GM19239 (cell line): ENCODE data around the gene CNBD2.
"Not testable (repeated sequence)": the region's sequence is repeated elsewhere in the genome, so short reads cannot be mapped to it uniquely, and the experiment has no call there.

ENCODE experiments used
- DNase-seq: peaks from one replicate; pipeline ENCODE4 v3.0.0; 2011; ENCODE audit warnings: low spot score; ENCODE audit not compliant: insufficient read length
- FAIRE-seq: peaks from 2 replicates; lab custom pipeline; 2011; peaks lifted over from hg19 to GRCh38; lab: Jason Lieb, UNC

The CNBD2 gene

DNA sequence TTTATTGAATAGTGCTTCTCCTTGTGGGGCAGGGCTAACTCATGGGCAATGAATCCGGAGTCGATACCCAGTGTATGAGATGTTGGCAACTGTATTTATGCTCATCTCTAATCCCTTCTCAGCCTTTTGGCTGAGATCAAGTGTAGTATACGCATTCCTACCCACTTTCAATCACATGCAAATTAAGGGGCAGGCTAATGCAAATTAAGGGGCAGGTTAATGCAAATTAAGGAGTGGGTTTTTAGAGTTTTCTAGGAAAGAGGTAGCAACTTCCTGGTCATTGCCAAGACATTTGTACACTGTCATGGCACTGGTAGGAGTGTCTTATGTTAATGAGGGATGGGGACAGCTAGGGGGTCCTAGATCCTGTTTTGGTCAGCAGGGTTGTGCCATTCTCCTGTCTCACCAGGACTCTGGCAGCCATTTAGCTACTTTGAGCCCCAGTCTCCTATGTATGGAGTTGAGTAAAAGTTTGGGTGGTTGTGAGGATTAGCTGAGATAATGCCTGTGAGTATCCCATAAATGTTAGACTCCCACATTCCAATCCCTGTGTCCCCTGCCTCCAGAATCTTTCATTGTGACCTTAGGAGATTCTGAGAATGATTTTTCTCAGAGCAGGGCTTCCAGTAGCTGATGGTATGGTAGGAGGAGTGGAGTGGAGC is at the start of gene CNBD2:
Gene CNBD2 (plus strand): TSS at position 612 of the 662 bp plus-strand sequence. CDS start 173 bp downstream, outside the sequence.
- no peak for DNase-seq
- no peak for FAIRE-seq

DNA sequence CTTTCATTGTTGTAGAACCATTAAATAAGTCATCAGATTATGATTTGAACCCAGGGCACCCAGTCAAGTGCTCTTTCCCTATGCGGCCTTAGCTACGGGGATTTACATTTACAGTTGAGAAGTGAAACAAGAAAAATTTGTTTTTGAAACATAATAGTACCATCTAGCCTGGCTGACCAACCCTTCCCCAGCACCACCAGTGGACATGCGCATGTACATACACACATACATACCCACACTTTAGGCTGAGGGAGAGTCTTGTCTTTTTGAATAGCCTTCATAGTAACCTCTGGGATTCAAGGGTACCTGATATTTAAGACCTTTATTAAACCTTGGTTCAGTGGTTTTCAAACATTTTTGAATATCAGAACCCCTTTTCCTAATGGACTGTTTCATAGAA is 47.9 kb upstream of the CNBD2 start:
- no peak for FAIRE-seq
- DNase-seq, result no peak

DNA sequence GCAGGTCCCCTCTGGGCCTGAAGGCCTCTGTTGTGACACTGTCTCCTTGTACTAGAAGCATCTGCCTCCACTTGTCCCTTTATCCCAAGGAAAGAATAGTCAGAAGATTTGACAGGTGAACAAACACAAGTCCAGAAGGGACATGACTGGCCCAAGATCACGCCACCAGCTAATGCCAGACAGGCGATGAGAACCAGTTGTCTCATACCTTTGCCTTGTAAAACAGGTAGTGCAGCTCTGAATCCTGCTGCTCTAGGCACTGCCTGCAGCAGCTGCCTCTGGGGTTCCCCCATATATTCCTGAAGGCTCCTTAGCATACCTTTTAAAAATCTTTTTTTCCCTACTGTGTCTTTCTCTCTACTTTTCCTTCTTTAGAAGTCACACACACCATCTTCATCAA is 39.1 kb upstream of the CNBD2 start:
- no peak for DNase-seq
- FAIRE-seq, result no peak

DNA sequence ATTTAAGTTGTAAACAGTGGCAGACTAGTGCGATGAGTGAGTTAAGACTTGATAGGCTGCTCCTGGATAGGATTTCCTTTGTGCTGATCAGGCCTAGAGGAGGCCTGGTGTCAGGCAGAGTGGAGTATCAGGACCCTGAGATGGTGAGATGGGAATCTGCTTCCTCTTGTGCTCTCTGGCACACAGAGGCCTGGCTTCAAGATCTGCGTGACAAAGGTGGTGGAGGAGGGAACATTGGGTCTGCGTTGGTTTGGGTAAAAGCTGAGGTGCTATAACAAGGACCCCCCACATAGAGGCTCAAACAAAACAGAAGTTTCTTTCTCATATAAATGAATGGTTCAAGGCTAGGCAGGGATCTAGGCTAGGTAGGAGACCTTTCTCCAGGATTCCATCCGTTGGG is 34.3 kb upstream of the CNBD2 start:
- no peak for FAIRE-seq
- no peak for DNase-seq

GRCh38 chr20:35939264-35939663 is 29.1 kb upstream of the CNBD2 start:
- DNase-seq, result no peak
- no peak for FAIRE-seq

DNA sequence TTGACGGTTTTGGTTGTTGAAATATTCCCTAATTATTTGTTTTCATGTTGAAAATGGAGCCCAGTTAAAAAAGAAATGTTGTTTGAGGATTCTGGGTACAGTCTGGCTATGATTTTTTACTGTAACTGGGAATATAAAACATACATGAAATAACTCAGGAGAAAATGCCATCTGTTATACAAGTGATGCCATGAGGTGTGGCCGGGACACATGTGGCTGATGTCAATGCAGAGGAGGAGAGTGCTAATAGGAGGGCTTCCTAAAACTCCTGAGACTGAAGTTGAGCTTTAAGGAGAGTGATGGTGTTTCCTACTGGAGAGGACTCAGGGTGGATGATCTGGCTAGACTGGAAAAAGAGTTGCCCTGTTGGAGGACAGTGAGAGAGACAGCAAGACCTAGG is 26.8 kb upstream of the CNBD2 start:
- no peak for DNase-seq
- no peak for FAIRE-seq

DNA sequence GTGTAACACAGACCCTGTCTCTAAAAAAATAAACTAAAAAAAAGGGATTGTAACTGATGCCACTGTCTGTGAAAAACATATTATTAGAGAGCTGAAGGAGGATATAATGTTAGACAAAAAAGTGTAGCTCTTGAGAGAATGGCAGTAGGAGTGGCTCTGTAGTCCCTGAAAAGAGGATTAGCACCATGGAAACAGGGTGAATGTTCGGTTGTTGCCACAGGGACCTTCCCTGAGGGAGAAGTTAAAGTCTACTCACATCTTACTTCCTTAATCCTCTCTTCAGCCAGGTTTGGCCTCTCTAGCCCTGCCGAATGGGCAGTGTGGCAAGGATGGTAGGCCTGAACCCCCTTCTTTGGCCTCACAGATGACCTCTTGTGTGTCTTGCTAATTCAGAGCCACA is 26.1 kb upstream of the CNBD2 start:
- FAIRE-seq, result no peak
- DNase-seq, result no peak

DNA sequence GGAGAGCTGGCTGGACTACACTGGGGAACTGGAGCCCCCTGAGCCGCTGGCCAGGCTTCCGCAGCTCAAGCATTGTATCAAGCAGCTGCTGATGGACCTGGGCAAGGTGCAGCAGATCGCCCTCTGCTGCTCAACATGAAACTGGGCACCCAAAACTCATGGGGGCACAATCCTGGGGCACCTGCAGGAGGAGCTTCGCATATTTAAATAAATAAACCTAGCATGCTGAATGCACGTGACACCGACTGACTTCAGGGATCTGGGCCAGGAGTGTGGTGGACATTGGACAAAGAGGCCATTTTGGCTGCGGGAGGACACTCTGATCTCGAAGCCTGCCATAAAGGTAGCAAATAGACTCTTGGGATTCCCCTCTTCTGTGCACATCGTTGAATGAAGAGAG is 20.9 kb upstream of the CNBD2 start:
- no peak for DNase-seq
- FAIRE-seq, result no peak

GRCh38 chr20:35947907-35948306 is 20.5 kb upstream of the CNBD2 start:
- DNase-seq (no peak), FAIRE-seq (no peak)

DNA sequence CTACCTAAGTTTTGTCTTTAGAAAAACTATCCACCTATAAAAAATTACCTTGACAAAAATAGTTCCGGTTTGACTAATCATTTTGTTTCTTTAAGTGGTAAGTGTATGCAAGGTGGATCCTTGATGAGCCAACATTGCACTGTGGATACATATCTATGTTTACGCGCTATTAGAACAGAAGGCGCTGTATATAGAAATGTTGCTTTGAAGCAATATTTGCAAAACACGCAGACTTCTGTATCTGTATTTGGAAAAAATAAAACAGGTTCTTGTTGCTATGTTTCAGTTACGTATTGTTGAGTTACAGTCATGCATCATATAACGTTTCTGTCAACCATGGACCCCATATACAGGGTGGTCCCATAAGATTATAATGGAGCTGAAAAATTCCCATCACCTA is 18.3 kb upstream of the CNBD2 start:
- FAIRE-seq (no peak), DNase-seq (no peak)

- FAIRE-seq, DNase-seq: not testable (repeated sequence)
Measured at GRCh38 chr20:35952080-35952479, 16.3 kb upstream of the CNBD2 start.

GRCh38 chr20:35952480-35953386 is 15.7 kb upstream of the CNBD2 start:
- FAIRE-seq, result peak; percentile 49
- no peak for DNase-seq

DNA sequence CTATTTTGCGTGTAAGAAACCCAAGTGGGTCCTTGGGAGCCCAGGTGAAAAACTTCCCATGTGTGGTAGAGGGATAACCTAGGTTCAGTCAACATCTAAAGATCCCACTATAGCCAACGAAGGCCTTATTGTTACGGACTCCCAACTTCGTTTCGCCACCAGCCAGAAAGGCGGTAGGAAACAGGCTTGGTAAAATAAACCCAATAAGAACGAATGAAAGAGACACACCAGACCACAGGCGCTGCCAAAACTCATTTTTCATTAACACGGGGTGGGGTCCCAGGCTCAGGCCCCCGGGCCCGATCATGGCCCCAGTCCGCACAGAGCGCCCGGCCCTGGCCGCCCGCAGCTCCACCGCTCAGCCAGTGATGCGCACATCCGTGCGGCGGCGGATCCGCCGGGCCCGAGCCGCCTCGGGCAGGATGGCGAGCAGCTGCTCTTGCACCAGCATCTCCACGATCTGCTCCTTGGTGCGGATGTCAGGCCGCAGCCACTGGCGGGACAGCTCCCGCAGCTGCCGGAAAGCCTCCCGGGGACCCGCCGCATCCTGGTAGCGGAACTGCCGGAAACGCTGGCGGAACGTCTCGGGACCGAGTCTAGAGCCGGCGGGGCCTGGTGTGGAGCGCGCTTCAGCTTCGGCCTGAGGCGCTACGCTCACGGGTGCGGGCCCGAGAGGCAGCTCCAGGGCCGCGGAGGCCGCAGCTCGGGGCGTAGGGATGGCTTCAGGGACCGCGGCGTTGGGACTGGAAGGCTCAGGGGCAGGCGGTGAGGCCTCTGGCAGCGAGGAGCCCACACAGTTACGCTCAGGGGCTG is 14.8 kb upstream of the CNBD2 start:
- DNase-seq, result peak; percentile 36
- peak; percentile 64 for FAIRE-seq

DNA sequence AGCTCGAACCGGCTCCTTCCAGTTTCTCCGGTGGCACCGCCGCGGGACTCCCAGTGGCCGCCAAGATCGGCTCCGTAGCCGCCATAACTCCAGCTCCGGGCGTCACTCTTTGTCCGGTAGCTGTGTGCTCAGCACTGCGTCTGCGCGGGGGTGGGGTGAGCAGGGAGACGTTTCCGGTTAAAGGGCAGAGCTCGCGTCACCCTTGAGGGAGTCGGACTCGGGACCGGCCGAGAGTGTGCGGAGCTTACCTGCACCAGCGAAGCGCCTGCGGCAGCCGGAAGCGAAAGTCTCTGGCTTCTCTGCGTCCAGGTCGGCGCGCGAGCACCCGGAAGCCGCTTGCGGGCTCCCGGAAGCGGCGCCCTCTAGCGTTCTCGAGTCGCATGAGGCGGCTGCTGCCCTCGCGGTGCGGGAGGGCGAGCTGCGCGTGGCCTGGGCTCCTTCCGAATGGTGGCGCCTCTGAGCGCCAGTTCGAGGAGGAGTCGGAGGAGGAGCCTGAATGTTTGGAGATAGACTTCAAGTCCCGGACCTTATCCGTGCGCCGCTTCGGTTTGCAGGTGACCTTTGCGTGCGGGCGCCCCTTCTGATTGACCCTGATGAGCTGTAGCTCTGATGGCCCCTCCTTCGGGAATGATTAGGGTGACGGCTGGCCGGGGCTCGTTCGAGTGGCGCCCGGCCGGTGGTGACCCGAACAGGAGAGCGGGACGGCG is 14.0 kb upstream of the CNBD2 start, which contains the start of gene SCAND1:
Gene SCAND1 (minus strand): TSS at position 303 of the 707 bp plus-strand sequence. CDS start 218 bp downstream, at position 85.
- peak; percentile 89 for DNase-seq
- FAIRE-seq, result peak; percentile 94

DNA sequence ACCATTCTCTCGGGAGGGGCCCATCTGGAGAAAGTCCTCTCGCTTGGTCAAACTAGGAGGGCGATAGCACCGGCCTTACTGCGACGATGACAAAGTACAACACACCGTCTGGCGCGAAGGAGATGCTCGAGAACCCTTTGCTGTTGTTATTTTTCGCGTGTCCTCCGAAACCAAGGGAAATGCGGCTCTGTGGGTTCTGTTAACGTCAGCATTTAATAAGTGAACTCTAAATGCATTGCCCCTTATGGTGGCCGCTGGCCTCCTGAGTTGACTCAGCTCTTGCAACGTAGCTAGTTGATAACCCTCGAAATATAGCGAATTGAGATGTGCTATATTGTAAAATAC is 13.5 kb upstream of the CNBD2 start:
- DNase-seq (no peak), FAIRE-seq (no peak)

DNA sequence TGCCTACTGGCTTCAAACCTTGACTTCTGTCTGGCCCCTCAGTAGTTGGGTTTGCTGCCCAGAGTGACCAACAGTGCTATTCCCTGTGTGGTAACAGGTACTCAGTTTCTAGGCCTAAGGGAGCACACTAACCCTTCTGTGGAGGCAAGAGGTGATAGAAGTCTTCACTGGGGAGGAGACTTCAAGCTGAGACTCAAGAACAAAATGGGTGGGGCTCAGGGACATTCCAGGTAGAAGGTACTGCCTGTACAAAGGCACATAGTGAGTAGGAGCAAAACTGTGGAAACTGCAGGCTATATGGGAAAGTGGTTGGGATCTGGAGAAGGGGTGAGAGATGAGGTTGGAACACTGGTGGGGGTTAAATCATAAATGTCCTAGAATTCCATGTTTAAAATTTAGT is 11.8 kb upstream of the CNBD2 start:
- FAIRE-seq (no peak), DNase-seq (no peak)

- not testable (repeated sequence) for DNase-seq, FAIRE-seq
Measured at GRCh38 chr20:35959291-35959690, 9.1 kb upstream of the CNBD2 start.

DNA sequence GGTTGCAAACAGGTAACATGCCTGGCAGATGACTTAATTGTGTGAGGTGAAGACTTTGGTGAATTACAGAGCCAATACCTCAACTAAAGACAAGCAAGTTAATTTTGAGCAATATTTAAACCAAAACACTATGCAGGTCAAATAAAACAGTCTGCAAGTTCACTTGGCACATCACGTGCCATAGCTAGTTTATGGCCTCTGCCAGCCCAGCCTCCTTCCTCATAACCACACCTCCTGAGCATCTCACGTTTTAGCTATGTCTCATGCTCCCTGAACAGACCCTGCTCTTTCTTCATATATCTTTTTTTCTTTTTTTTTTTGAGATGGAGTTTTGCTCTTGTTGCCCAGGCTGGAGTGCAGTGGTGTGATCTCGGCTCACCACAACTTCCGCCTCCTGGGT is 4.5 kb upstream of the CNBD2 start:
- DNase-seq (no peak), FAIRE-seq (no peak)

- DNase-seq (no peak), FAIRE-seq (no peak)
Measured at GRCh38 chr20:35968930-35969329, 540 bp downstream of the CNBD2 start.

DNA sequence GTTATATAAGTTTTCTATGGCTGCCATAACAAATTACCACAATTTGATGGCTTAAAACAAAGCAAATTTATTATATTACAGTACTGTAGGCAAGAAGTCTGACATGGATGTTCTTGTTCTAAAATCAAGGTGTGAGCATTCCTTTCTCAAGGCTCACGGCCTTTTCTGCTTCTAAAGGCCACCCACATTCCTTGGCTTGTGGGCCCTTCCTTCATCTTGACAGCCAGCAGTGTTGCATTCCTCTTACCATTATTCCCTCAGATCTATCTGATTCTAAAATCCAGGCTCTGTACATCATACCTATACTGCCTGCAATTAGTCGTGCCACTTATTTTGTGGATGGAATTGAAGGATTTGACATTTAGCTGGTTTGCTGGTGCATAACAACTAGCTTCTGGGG is 3.6 kb downstream of the CNBD2 start:
- DNase-seq (no peak), FAIRE-seq (no peak)
